IPS DF 4.7 (cell line): Measurements from ENCODE around the gene ZNF256.

Source experiments
- DNase-seq: peaks from one replicate; pipeline ENCODE4 v3.0.0-alpha.2; 2013; ENCODE audit warnings: low spot score; ENCODE audit errors: extremely low read depth

Gene ZNF256

DNA sequence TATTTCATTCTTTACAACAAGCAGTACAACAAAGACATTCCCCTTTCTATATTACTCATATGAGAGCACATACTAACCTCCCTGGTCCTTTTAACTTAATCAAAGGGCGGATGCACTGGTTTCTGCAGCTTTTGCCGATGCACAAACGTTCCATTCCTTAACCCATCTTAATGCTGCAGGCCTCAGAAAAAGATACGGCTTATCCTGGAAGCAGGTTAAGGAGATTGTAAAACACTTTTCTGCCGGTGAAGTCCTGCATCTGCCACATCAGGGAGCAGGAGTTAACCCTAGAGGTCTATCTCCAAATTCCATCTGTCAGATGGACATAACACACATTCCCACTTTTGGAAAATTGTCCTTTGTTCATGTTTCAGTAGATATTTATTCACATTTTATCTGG lies 47.2 kb downstream of the ZNF256 start:
- no peak for DNase-seq
